Psoas muscle (tissue), 8 donors: ENCODE measurements around the gene TADA2B. TPM values are rescaled to one million over a fixed set of nuclear protein-coding genes. Genes with fewer than 3 reads are reported as not detected.

Experiments used
- ATAC-seq, 4 donors: fragments of 200-7000 bp; cut with Tn5 transposase; one replicate each; pipeline ENCODE4 v1.9.1; 2020; ENCODE audit warnings: moderate library complexity in 3 of 4, mild to moderate bottlenecking in 2 of 4
- DNase-seq, 2 donors: peaks; one replicate each; pipeline ENCODE4 v3.0.0-alpha.2; 2020
- H3K27ac ChIP-seq: fragments of 200-600 bp; one replicate; pipeline ENCODE4 v1.8.0; 2022
- H3K27me3 ChIP-seq, 3 donors: fragments of 200-600 bp in 1 of 3; one replicate each; pipeline versions ENCODE4 v1.6.1 to v1.8.0; 2013 to 2022; ENCODE audit warnings: low read length in 2 of 3, mild to moderate bottlenecking in 2 of 3, moderate library complexity in 1 of 3; ENCODE audit not compliant: insufficient read depth in 3 of 3
- H3K36me3 ChIP-seq, 2 donors: fragments of 200-600 bp in 1 of 2; one replicate each; pipeline versions ENCODE4 v1.6.1 to v1.8.0; 2013 to 2022; ENCODE audit warnings: low read depth in 1 of 2, mild to moderate bottlenecking in 1 of 2, moderate library complexity in 1 of 2; ENCODE audit not compliant: insufficient read depth in 1 of 2
- H3K4me1 ChIP-seq: fragments of 200-600 bp; one replicate; pipeline ENCODE4 v1.8.0; 2022
- H3K4me3 ChIP-seq: fragments of 200-600 bp; one replicate; pipeline ENCODE4 v1.8.0; 2022; ENCODE audit warnings: mild to moderate bottlenecking
- H3K9me3 ChIP-seq: fragments of 200-600 bp; one replicate; pipeline ENCODE4 v1.8.0; 2022
- WGBS, 3 donors: extraction: QIAGEN DNeasy Blood & Tissue Kit; methylation state at CpG; one replicate each; pipeline versions ENCODE4 v1.1.6 to v1.1.7; 2013; 5-methylcytosine and 5-hydroxymethylcytosine counted together
- intact Hi-C, 2 donors: fragments of 100-400 bp; cut with DNase I; formaldehyde crosslinking; loops; one replicate each; pipeline versions ENCODE4 v1.11.0 to v1.14.2; 2022
- polyA plus RNA-seq, 3 donors: library from polyadenylated mRNA; stranded (reverse); fragments of 200-250 nt; gene quantifications; one replicate each; pipeline ENCODE4 v1.2.3, GENCODE V29; 2013
- total RNA-seq, 4 donors: library from RNA; stranded (reverse); fragmentation: NEBNext Ultra II Directional in 2 of 4; extraction: Animal tissue kit (Norgen Biotek cat#: 25700) in 2 of 4; gene quantifications; one replicate each; pipeline versions ENCODE4 v1.2.1 to v1.2.4, GENCODE V29; 2021 to 2023
- TF ChIP-seq, protein P1 (sequence below): fragments of 200-600 bp; IDR thresholded peaks from one replicate; pipeline ENCODE4 v1.8.0; 2022; ENCODE audit warnings: antibody characterized with exemption
- donor health status: healthy with polysubstance abuse.
- donor health status: DM: no; HTN: no; CAD: no; lungs with moderate emphysema.
- donor health status: Bipolar disorder and iron deficiency.
- donor health status: healthy.
- donor health status: DM: yes; HTN: yes; CAD: no.
- donor health status: DM: no; HTN: no; CAD: no.
- donor health status: DM: no; HTN: no; CAD: no.
- donor health status: DM: yes; HTN: yes; CAD: no.

TADA2B gene
- total and polyA plus RNA-seq, 7 donors, result 21.0 to 70.3 (median 47.0) TPM

GRCh38 chr4:7007944-7008343, 35.2 kb upstream of the TADA2B start:
- TF ChIP-seq, protein P1, sequence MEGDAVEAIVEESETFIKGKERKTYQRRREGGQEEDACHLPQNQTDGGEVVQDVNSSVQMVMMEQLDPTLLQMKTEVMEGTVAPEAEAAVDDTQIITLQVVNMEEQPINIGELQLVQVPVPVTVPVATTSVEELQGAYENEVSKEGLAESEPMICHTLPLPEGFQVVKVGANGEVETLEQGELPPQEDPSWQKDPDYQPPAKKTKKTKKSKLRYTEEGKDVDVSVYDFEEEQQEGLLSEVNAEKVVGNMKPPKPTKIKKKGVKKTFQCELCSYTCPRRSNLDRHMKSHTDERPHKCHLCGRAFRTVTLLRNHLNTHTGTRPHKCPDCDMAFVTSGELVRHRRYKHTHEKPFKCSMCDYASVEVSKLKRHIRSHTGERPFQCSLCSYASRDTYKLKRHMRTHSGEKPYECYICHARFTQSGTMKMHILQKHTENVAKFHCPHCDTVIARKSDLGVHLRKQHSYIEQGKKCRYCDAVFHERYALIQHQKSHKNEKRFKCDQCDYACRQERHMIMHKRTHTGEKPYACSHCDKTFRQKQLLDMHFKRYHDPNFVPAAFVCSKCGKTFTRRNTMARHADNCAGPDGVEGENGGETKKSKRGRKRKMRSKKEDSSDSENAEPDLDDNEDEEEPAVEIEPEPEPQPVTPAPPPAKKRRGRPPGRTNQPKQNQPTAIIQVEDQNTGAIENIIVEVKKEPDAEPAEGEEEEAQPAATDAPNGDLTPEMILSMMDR, result no peak
- DNase-seq (no peak), ATAC-seq (peak in 3 of 4 donors; percentile 4 to 42 (median 17))
- intact Hi-C loops, result no loop called here
- no peaks in the 10 kb centered on the region for H3K9me3 ChIP-seq
- H3K36me3 ChIP-seq, result peaks cover 2 to 69% of the 10 kb centered on the region in 2 donors
- 37 to 55% (median 41%) methylated on average over 2 of the region's 2 CpGs for WGBS, 3 donors
- H3K4me3 ChIP-seq, result no peak overlapping the region
- H3K27me3 ChIP-seq, result no peaks in the 10 kb centered on the region
- H3K27ac ChIP-seq, result peak overlapping the region; percentile 58
- H3K4me1 ChIP-seq, result peaks cover 42% of the 10 kb centered on the region

- WGBS, 3 donors, result 36 to 59% (median 40%) methylated on average over 5 of the region's 5 CpGs
- Histone ChIP-seq H3K36me3 (peaks cover 2 to 77% of the 10 kb centered on the region in 2 donors), H3K4me1 (peaks cover 34% of the 10 kb centered on the region), H3K27ac (peak overlapping the region; percentile 58), H3K4me3 (no peak overlapping the region), H3K27me3 (no peaks in the 10 kb centered on the region), H3K9me3 (no peaks in the 10 kb centered on the region)
- no peak for DNase-seq
- TF ChIP-seq, protein P1, result no peak
- peak; percentile 69 to 89 (median 82) for ATAC-seq
- intact Hi-C loops, result no loop called here
Measured at GRCh38 chr4:7009564-7009963, 33.6 kb upstream of the TADA2B start.

DNA sequence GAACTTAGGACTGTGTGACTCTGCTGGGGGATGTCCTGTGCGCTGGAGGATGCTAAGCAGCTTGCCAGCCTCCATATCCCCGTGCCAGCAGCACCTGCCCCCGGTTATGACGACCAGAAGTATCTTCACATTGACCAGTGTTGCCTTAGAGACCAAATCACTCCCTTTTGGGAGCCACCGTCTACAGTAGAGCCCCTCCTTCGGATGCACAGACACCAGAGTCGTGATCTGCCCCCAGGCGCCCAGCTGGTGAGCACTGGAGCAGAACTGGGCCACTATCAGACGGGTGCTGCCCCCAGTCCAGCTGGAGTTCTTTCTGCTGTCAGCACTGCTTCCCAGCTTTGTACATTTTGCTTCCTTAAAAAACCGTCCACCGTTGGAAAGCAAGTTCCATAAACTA, 30.0 kb upstream of the TADA2B start:
- TF ChIP-seq, protein P1, result no peak
- no peak overlapping the region for H3K4me3 ChIP-seq
- H3K27ac ChIP-seq, result no peak overlapping the region
- ATAC-seq, result no peak
- WGBS, 3 donors, result 88 to 92% (median 91%) methylated on average over 11 of the region's 11 CpGs
- peaks cover under 1 to 74% of the 10 kb centered on the region in 2 donors for H3K36me3 ChIP-seq
- peaks cover 24% of the 10 kb centered on the region for H3K4me1 ChIP-seq
- no peaks in the 10 kb centered on the region for H3K27me3 ChIP-seq
- intact Hi-C loops, result no loop called here
- H3K9me3 ChIP-seq, result no peaks in the 10 kb centered on the region
- no peak for DNase-seq

GRCh38 chr4:7014815-7015214, 28.4 kb upstream of the TADA2B start:
- TF ChIP-seq, protein P1, result no peak
- 96 to 98% (median 98%) methylated on average over 12 of the region's 12 CpGs for WGBS, 3 donors
- Histone ChIP-seq H3K4me1 (peaks cover 11% of the 10 kb centered on the region), H3K27ac (no peak overlapping the region), H3K4me3 (no peak overlapping the region), H3K9me3 (no peaks in the 10 kb centered on the region), H3K27me3 (no peaks in the 10 kb centered on the region), H3K36me3 (peaks cover 0 to 81% of the 10 kb centered on the region in 2 donors)
- intact Hi-C loops, result no loop called here
- ATAC-seq (no peak), DNase-seq (no peak)

DNA sequence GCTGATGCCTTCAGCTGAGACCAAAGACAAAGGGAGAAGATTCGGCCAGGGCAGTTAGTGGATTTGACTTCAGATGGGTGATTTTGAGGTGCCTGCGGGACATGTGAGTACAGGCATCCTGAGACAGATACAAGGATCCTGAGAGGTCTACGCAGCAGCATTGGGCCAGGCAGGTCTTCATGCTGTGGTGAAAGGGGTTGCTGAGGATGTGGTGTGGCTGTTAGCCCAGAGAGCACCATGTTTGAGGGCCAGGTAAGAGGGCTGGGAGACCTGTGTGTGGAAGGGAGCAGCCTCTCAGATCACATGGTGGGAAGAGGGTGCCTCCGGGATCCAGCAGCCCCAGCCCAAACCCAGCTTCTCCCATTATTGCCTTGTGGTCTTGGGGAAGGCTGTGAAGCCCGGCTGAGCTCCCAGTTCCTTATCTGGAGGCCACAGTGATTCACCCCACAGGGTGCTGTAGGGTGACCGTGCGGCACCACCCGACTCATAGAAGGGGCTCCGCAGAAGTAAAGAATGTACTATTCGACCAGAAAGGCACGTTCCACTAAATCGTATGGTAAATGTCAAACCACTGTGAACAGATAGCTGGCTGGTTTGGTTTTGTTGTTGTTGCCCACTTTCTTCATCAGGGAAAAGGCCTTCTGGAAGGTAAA, 27.7 kb upstream of the TADA2B start:
- ATAC-seq, result no peak
- peaks cover 4% of the 10 kb centered on the region for H3K4me1 ChIP-seq
- H3K9me3 ChIP-seq, result no peaks in the 10 kb centered on the region
- peaks cover 0 to 85% of the 10 kb centered on the region in 2 donors for H3K36me3 ChIP-seq
- DNase-seq, result no peak
- TF ChIP-seq, protein P1, result no peak
- H3K27me3 ChIP-seq, result no peaks in the 10 kb centered on the region
- intact Hi-C loops, result no loop called here
- no peak overlapping the region for H3K27ac ChIP-seq
- 82 to 94% (median 92%) methylated on average over 12 of the region's 12 CpGs for WGBS, 3 donors
- H3K4me3 ChIP-seq, result no peak overlapping the region
